ENCODE results near the gene SYNRG.

- no peak for TF ChIP-seq CTCF (IDR thresholded peaks at IDR 0.05)
- TF ChIP-seq POLR2A (IDR thresholded peaks at IDR 0.05) = no peak
Observed at GRCh38 chr17:37512442-37513068, 96.7 kb downstream of the SYNRG start.

Data from stomach (tissue), 4 donors.